ENCODE data around the gene RHBDF1. TPM values are rescaled to one million over a fixed set of nuclear protein-coding genes. Genes with fewer than 3 reads are reported as not detected.

RHBDF1 gene
- total and polyA plus RNA-seq, 9 of the 15 experiments (the other 6 are each of a cell fraction or from before 2014, with no cell fraction given): 1.0 to 8.2 (median 4.2) TPM

DNA sequence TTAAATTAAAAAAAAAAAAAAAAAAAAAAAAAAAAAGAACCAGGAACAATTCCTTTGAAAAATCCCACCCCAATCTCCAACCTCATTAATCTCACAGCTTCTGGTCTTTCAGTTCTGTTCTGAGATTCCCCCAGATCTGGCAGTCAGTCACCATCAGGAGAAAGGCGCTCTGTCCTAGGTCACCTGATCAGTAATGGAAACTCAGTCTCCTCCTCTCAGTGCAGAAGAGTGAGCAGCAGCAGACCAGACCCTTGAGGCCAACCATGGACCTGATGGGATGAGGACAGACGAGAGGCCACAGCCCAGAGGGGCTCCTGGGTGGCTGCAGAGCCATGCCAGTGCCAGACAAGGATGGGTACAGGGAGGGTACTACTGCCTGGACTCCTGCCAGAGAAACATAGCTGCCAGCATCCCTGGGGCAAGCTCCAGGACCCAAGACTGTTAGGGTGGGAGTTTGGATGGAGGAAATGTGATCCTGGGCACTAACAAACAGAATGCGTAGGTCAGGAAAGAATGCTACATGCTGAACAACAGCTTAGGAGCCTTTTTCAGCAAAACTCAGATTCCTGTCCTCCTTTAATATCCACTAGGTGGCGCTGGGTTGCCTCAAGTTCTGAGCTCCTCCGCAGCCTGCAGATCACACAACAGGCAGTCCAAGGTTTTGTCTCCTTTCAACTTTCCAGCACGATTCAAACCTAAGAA, 34.3 kb upstream of the RHBDF1 start:
- peak; percentile 99 for FAIRE-seq
- ChIA-PET CTCF (ENCODE audit: low intra/inter-chr PET ratio) (interaction anchor here (0.7 to 2.7 kb wide), 4 partner anchors 41 to 256 kb away, joined by 3 to 42 read pairs (median 4); partner anchors contain the start of gene HBQ1), POLR2A (interaction anchor here (0.6 to 1.3 kb wide), 11 partner anchors 9 to 76 kb away, joined by 3 to 10 read pairs (median 3); partner anchors contain the start of gene MPG)
- in situ Hi-C loops (cut with MboI): loop anchor here (5.0 kb wide), 1 partner anchor 76 kb away; the partner anchor contains the start of gene HBQ1
- Histone ChIP-seq H3K79me2 (ENCODE audit: control insufficient read depth, insufficient read depth, low read length) (peaks cover 10% of the 10 kb centered on the region; the same call in 1 of the 3 replicates), H3K9me3 (replicated peaks; ENCODE audit: control insufficient read depth, insufficient read depth, low read depth, low read length) (no peaks in the 10 kb centered on the region), H2AFZ (ENCODE audit: low read depth, low read length) (no peak overlapping the region; the same call in 1 of the 2 replicates), H3K27ac (ENCODE audit: extremely low read depth, low read depth, low read length) (peak overlapping the region; percentile 23; the same call in 2 of the 3 replicates), H3K9me1 (ENCODE audit: control insufficient read depth, insufficient read depth, low read length) (no peaks in the 10 kb centered on the region), H3K9ac (ENCODE audit: insufficient read depth in 1 of 2, low read depth in 2 of 2, low read length in 2 of 2) (peak overlapping the region; percentile 29 to 77; a peak in 2 of 4 replicates), H3K36me3 (ENCODE audit: control insufficient read depth, insufficient read depth, low read length) (peaks cover 54% of the 10 kb centered on the region; the same call in 2 of the 3 replicates), H3K4me3 (no peak overlapping the region), H3K4me1 (replicated peaks in 1 of 2; ENCODE audit: control insufficient read depth in 2 of 2, insufficient read depth in 2 of 2, low read length in 2 of 2) (peaks cover 29 to 50% of the 10 kb centered on the region in 2 experiments; a peak in 4 of 5 replicates), H3K27me3 (ENCODE audit: control insufficient read depth in 2 of 2, insufficient read depth in 2 of 2, low read length in 2 of 2) (no peaks in the 10 kb centered on the region), H3K4me2 (ENCODE audit: insufficient read depth, low read length) (peak overlapping the region; percentile 43; the same call in 1 of the 2 replicates), H4K20me1 (replicated peaks; ENCODE audit: control insufficient read depth, insufficient read depth, low read length) (no peaks in the 10 kb centered on the region)
- ATAC-seq: peak; percentile 85
- intact Hi-C loops (cut with micrococcal nuclease): loop anchor here (2.0 kb wide), 1 partner anchor 74 kb away; the partner anchor contains the start of gene HBQ1
- DNase-seq (ENCODE audit: extremely low read depth in 1 of 4, low spot score in 3 of 4): peak; percentile 55 to 91 (median 66)
- WGBS (ENCODE audit: insufficient coverage, low coverage, missing lambda C conversion rate): 15% methylated on average over 6 of the region's 6 CpGs
- BruUV-seq (replicated peaks): no TSS peak
- TF ChIP-seq NFIC (IDR thresholded peaks at IDR 0.05): peak; percentile 30; the same call in 1 of the 2 replicates
- no peak for TF ChIP-seq ESRRB (CRISPR knock-in tag; IDR thresholded peaks at IDR 0.05; ENCODE audit: borderline replicate concordance)
- peak in 1 of 2 experiments; percentile 31; a peak in 1 of 4 replicates for TF ChIP-seq MAZ (CRISPR knock-in tag; conservative IDR thresholded peaks at IDR 0.05 in 1 of 2, IDR thresholded peaks at IDR 0.05 in 1 of 2)
- TF ChIP-seq RB1 (IDR thresholded peaks at IDR 0.05; ENCODE audit: low read depth): peak; percentile 17; the same call in 1 of the 2 replicates
- 0 out of 2 replicates have a peak, but pooled peaks have one; percentile 44 for TF ChIP-seq ZNF830 (CRISPR knock-in tag; IDR thresholded peaks at IDR 0.05)
- TF ChIP-seq L3MBTL2 (IDR thresholded peaks at IDR 0.05): peak; percentile 57; the same call in 1 of the 2 replicates
- TF ChIP-seq, protein P1, sequence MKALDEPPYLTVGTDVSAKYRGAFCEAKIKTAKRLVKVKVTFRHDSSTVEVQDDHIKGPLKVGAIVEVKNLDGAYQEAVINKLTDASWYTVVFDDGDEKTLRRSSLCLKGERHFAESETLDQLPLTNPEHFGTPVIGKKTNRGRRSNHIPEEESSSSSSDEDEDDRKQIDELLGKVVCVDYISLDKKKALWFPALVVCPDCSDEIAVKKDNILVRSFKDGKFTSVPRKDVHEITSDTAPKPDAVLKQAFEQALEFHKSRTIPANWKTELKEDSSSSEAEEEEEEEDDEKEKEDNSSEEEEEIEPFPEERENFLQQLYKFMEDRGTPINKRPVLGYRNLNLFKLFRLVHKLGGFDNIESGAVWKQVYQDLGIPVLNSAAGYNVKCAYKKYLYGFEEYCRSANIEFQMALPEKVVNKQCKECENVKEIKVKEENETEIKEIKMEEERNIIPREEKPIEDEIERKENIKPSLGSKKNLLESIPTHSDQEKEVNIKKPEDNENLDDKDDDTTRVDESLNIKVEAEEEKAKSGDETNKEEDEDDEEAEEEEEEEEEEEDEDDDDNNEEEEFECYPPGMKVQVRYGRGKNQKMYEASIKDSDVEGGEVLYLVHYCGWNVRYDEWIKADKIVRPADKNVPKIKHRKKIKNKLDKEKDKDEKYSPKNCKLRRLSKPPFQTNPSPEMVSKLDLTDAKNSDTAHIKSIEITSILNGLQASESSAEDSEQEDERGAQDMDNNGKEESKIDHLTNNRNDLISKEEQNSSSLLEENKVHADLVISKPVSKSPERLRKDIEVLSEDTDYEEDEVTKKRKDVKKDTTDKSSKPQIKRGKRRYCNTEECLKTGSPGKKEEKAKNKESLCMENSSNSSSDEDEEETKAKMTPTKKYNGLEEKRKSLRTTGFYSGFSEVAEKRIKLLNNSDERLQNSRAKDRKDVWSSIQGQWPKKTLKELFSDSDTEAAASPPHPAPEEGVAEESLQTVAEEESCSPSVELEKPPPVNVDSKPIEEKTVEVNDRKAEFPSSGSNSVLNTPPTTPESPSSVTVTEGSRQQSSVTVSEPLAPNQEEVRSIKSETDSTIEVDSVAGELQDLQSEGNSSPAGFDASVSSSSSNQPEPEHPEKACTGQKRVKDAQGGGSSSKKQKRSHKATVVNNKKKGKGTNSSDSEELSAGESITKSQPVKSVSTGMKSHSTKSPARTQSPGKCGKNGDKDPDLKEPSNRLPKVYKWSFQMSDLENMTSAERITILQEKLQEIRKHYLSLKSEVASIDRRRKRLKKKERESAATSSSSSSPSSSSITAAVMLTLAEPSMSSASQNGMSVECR (CRISPR knock-in tag; IDR thresholded peaks at IDR 0.05): 0 out of 2 replicates have a peak, but pooled peaks have one; percentile 47
- TF ChIP-seq RAD21 (CRISPR knock-in tag; conservative IDR thresholded peaks at IDR 0.05 in 1 of 2, IDR thresholded peaks at IDR 0.05 in 1 of 2): peak; percentile 87 to 95
- 0 out of 2 replicates have a peak, but pooled peaks have one; percentile 25 for TF ChIP-seq CXXC5 (CRISPR knock-in tag; IDR thresholded peaks at IDR 0.05)
- TF ChIP-seq RCOR1 (IDR thresholded peaks at IDR 0.05; ENCODE audit: borderline replicate concordance in 1 of 2, low read depth in 2 of 2, low read length in 2 of 2): peak in 1 of 2 experiments; percentile 21; a peak in 1 of 4 replicates
- peak in 1 of 2 experiments; percentile 78; a peak in 1 of 4 replicates for TF ChIP-seq TEAD1 (CRISPR knock-in tag; IDR thresholded peaks at IDR 0.05)
- no peak for TF ChIP-seq POLR2B (IDR thresholded peaks at IDR 0.05; ENCODE audit: low read depth, partially characterized antibody)
- no peak for TF ChIP-seq ESRRA (IDR thresholded peaks at IDR 0.05; ENCODE audit: borderline replicate concordance, low read depth)
- TF ChIP-seq FOXP1 (CRISPR knock-in tag; IDR thresholded peaks at IDR 0.05): 0 out of 2 replicates have a peak, but pooled peaks have one; percentile 44
- TF ChIP-seq RBM34 (IDR thresholded peaks at IDR 0.05; ENCODE audit: borderline replicate concordance, insufficient read depth, low read length): no peak
